ENCODE measurements around the gene PDE11A.

The PDE11A gene

GRCh38 chr2:177682836-177683660 is 389.5 kb downstream of the PDE11A start:
- no peak for DNase-seq

GRCh38 chr2:177682006-177682405 is 390.6 kb downstream of the PDE11A start:
- DNase-seq, result no peak

- DNase-seq, result no peak
These were observed 391.5 kb downstream of the PDE11A start for GRCh38 chr2:177680866-177681712.

- DNase-seq, result no peak
These were observed 392.7 kb downstream of the PDE11A start for GRCh38 chr2:177679611-177680605.

- no peak for DNase-seq
These were observed 393.6 kb downstream of the PDE11A start for GRCh38 chr2:177678939-177679338.

- no peak for DNase-seq
These were observed 395.9 kb downstream of the PDE11A start for GRCh38 chr2:177676636-177677035.

- no peak for DNase-seq
These were observed 396.8 kb downstream of the PDE11A start for GRCh38 chr2:177675825-177676224.

GRCh38 chr2:177675350-177675821 is 397.2 kb downstream of the PDE11A start:
- no peak for DNase-seq

GRCh38 chr2:177673602-177674595 is 398.7 kb downstream of the PDE11A start:
- no peak for DNase-seq

GRCh38 chr2:177671662-177672061 is 400.9 kb downstream of the PDE11A start:
- DNase-seq, result no peak

GRCh38 chr2:177670791-177671535 is 401.6 kb downstream of the PDE11A start:
- no peak for DNase-seq

GRCh38 chr2:177669625-177670330 is 402.8 kb downstream of the PDE11A start:
- DNase-seq, result no peak

- DNase-seq, result no peak
These were observed 403.4 kb downstream of the PDE11A start for GRCh38 chr2:177669201-177669600.

- DNase-seq, result no peak
These were observed 404.0 kb downstream of the PDE11A start for GRCh38 chr2:177668617-177669016.

GRCh38 chr2:177667626-177668025 is 405.0 kb downstream of the PDE11A start:
- DNase-seq, result no peak

GRCh38 chr2:177666408-177666807 is 406.2 kb downstream of the PDE11A start:
- DNase-seq, result no peak

GRCh38 chr2:177665948-177666347 is 406.6 kb downstream of the PDE11A start:
- no peak for DNase-seq

GRCh38 chr2:177665328-177665727 is 407.2 kb downstream of the PDE11A start:
- no peak for DNase-seq

- DNase-seq, result no peak
These were observed 409.7 kb downstream of the PDE11A start for GRCh38 chr2:177662895-177663294.

- no peak for DNase-seq
These were observed 411.8 kb downstream of the PDE11A start for GRCh38 chr2:177660742-177661141.

Measured in NCI-H187 treated with DMSO at 0.1 percent for 48 hours (cell line).